ENCODE measurements around the gene LRMDA.

Gene LRMDA

GRCh38 chr10:76354921-76355320 lies 923.5 kb downstream of the LRMDA start:
- no peak overlapping the region for H2BK15ac ChIP-seq (ENCODE audit: low read depth, poor library complexity, severe bottlenecking)
- H3K9me3 ChIP-seq (ENCODE audit: control insufficient read depth, low read length), result no peaks in the 10 kb centered on the region
- H3K79me1 ChIP-seq (replicated peaks; ENCODE audit: low read length, poor library complexity, severe bottlenecking), result no peaks in the 10 kb centered on the region
- no peak overlapping the region for H2BK12ac ChIP-seq (ENCODE audit: low read length in 2 of 2)
- H3K9ac ChIP-seq (ENCODE audit: low read length), result no peak overlapping the region
- H3K4me1 ChIP-seq (ENCODE audit: control insufficient read depth, insufficient read depth, low read depth, low read length), result peaks cover 2% of the 10 kb centered on the region
- H2AK5ac ChIP-seq (ENCODE audit: low read length, severe bottlenecking), result no peak overlapping the region
- H3K27ac ChIP-seq (ENCODE audit: low read length, poor library complexity, severe bottlenecking), result no peak overlapping the region
- H2AFZ ChIP-seq (ENCODE audit: low read depth, low read length), result no peak overlapping the region
- no peak overlapping the region for H4K8ac ChIP-seq (ENCODE audit: low read length)
- no peak overlapping the region for H3K14ac ChIP-seq (ENCODE audit: low read length in 2 of 2)
- H4K91ac ChIP-seq (ENCODE audit: low read length), result no peak overlapping the region
- no peak overlapping the region for H3K4me2 ChIP-seq (ENCODE audit: low read length, poor library complexity, severe bottlenecking)
- H3K18ac ChIP-seq (ENCODE audit: low read depth in 1 of 2, low read length in 2 of 2), result no peak overlapping the region
- H3K4me3 ChIP-seq (ENCODE audit: insufficient read depth in 1 of 2, low read depth in 1 of 2, low read length in 2 of 2), result no peak overlapping the region
- no peaks in the 10 kb centered on the region for H3K27me3 ChIP-seq (ENCODE audit: control insufficient read depth in 1 of 2, insufficient read depth in 1 of 2, low read length in 2 of 2)
- 69% methylated on average over 3 of the region's 4 CpGs for WGBS
- H3K36me3 ChIP-seq (ENCODE audit: control insufficient read depth in 1 of 2, insufficient read depth in 2 of 2, low read depth in 1 of 2, low read length in 2 of 2), result no peaks in the 10 kb centered on the region
- no peak overlapping the region for H2BK5ac ChIP-seq (ENCODE audit: low read depth, low read length, poor library complexity, severe bottlenecking)
- H3K23ac ChIP-seq (ENCODE audit: low read length in 2 of 2), result no peak overlapping the region
- no peak overlapping the region for H2BK120ac ChIP-seq (ENCODE audit: low read depth, low read length)
- DNase-seq, result no peak
- no peak overlapping the region for H3K4ac ChIP-seq (ENCODE audit: low read depth in 1 of 2, low read length in 2 of 2)

- Histone ChIP-seq H3K79me1 (replicated peaks; ENCODE audit: low read length, poor library complexity, severe bottlenecking) (no peaks in the 10 kb centered on the region), H3K4me3 (ENCODE audit: insufficient read depth in 1 of 2, low read depth in 1 of 2, low read length in 2 of 2) (no peak overlapping the region), H2AK5ac (ENCODE audit: low read length, severe bottlenecking) (no peak overlapping the region), H2BK12ac (ENCODE audit: low read length in 2 of 2) (no peak overlapping the region), H4K8ac (ENCODE audit: low read length) (no peak overlapping the region), H4K91ac (ENCODE audit: low read length) (no peak overlapping the region), H3K27me3 (ENCODE audit: control insufficient read depth in 1 of 2, insufficient read depth in 1 of 2, low read length in 2 of 2) (no peaks in the 10 kb centered on the region), H3K18ac (ENCODE audit: low read depth in 1 of 2, low read length in 2 of 2) (no peak overlapping the region), H2BK120ac (ENCODE audit: low read depth, low read length) (no peak overlapping the region), H2AFZ (ENCODE audit: low read depth, low read length) (no peak overlapping the region), H3K27ac (ENCODE audit: low read length, poor library complexity, severe bottlenecking) (no peak overlapping the region), H2BK5ac (ENCODE audit: low read depth, low read length, poor library complexity, severe bottlenecking) (no peak overlapping the region), H3K36me3 (ENCODE audit: control insufficient read depth in 1 of 2, insufficient read depth in 2 of 2, low read depth in 1 of 2, low read length in 2 of 2) (no peaks in the 10 kb centered on the region), H3K9ac (ENCODE audit: low read length) (no peak overlapping the region), H2BK15ac (ENCODE audit: low read depth, poor library complexity, severe bottlenecking) (no peak overlapping the region), H3K4me2 (ENCODE audit: low read length, poor library complexity, severe bottlenecking) (no peak overlapping the region), H3K23ac (ENCODE audit: low read length in 2 of 2) (no peak overlapping the region), H3K4me1 (ENCODE audit: control insufficient read depth, insufficient read depth, low read depth, low read length) (peaks cover 2% of the 10 kb centered on the region), H3K4ac (ENCODE audit: low read depth in 1 of 2, low read length in 2 of 2) (no peak overlapping the region), H3K14ac (ENCODE audit: low read length in 2 of 2) (no peak overlapping the region), H3K9me3 (ENCODE audit: control insufficient read depth, low read length) (no peaks in the 10 kb centered on the region)
- DNase-seq, result peak; percentile 25
- 50% methylated on average over 2 of the region's 4 CpGs for WGBS
Measured at GRCh38 chr10:76356557-76356956, 925.1 kb downstream of the LRMDA start.

GRCh38 chr10:76357726-76358415 lies 926.4 kb downstream of the LRMDA start:
- no peak overlapping the region for H3K14ac ChIP-seq (ENCODE audit: low read length in 2 of 2)
- H3K27ac ChIP-seq (ENCODE audit: low read length, poor library complexity, severe bottlenecking), result no peak overlapping the region
- H2AFZ ChIP-seq (ENCODE audit: low read depth, low read length), result no peak overlapping the region
- DNase-seq, result no peak
- H3K18ac ChIP-seq (ENCODE audit: low read depth in 1 of 2, low read length in 2 of 2), result peak overlapping the region in 1 of 2 experiments; percentile 71
- H3K4me2 ChIP-seq (ENCODE audit: low read length, poor library complexity, severe bottlenecking), result no peak overlapping the region
- H3K36me3 ChIP-seq (ENCODE audit: control insufficient read depth in 1 of 2, insufficient read depth in 2 of 2, low read depth in 1 of 2, low read length in 2 of 2), result no peaks in the 10 kb centered on the region
- peak overlapping the region; percentile 1 to 24 for H3K4ac ChIP-seq (ENCODE audit: low read depth in 1 of 2, low read length in 2 of 2)
- H2AK5ac ChIP-seq (ENCODE audit: low read length, severe bottlenecking), result peak overlapping the region; percentile 24
- peak overlapping the region in 1 of 2 experiments; percentile 94 for H2BK12ac ChIP-seq (ENCODE audit: low read length in 2 of 2)
- H3K27me3 ChIP-seq (ENCODE audit: control insufficient read depth in 1 of 2, insufficient read depth in 1 of 2, low read length in 2 of 2), result no peaks in the 10 kb centered on the region
- no peaks in the 10 kb centered on the region for H3K9me3 ChIP-seq (ENCODE audit: control insufficient read depth, low read length)
- H3K9ac ChIP-seq (ENCODE audit: low read length), result no peak overlapping the region
- H4K91ac ChIP-seq (ENCODE audit: low read length), result peak overlapping the region; percentile 45
- peak overlapping the region; percentile 65 for H2BK15ac ChIP-seq (ENCODE audit: low read depth, poor library complexity, severe bottlenecking)
- H2BK5ac ChIP-seq (ENCODE audit: low read depth, low read length, poor library complexity, severe bottlenecking), result no peak overlapping the region
- H3K4me1 ChIP-seq (ENCODE audit: control insufficient read depth, insufficient read depth, low read depth, low read length), result no peaks in the 10 kb centered on the region
- H3K79me1 ChIP-seq (replicated peaks; ENCODE audit: low read length, poor library complexity, severe bottlenecking), result no peaks in the 10 kb centered on the region
- no peak overlapping the region for H3K4me3 ChIP-seq (ENCODE audit: insufficient read depth in 1 of 2, low read depth in 1 of 2, low read length in 2 of 2)
- no peak overlapping the region for H4K8ac ChIP-seq (ENCODE audit: low read length)
- H2BK120ac ChIP-seq (ENCODE audit: low read depth, low read length), result peak overlapping the region; percentile 57
- WGBS, result 98% methylated on average over 6 of the region's 8 CpGs
- no peak overlapping the region for H3K23ac ChIP-seq (ENCODE audit: low read length in 2 of 2)

- Histone ChIP-seq H3K4me1 (ENCODE audit: control insufficient read depth, insufficient read depth, low read depth, low read length) (no peaks in the 10 kb centered on the region), H3K14ac (ENCODE audit: low read length in 2 of 2) (no peak overlapping the region), H4K8ac (ENCODE audit: low read length) (no peak overlapping the region), H3K27ac (ENCODE audit: low read length, poor library complexity, severe bottlenecking) (no peak overlapping the region), H3K9ac (ENCODE audit: low read length) (no peak overlapping the region), H2BK12ac (ENCODE audit: low read length in 2 of 2) (peak overlapping the region in 1 of 2 experiments; percentile 98), H3K4me2 (ENCODE audit: low read length, poor library complexity, severe bottlenecking) (no peak overlapping the region), H3K9me3 (ENCODE audit: control insufficient read depth, low read length) (no peaks in the 10 kb centered on the region), H3K23ac (ENCODE audit: low read length in 2 of 2) (no peak overlapping the region), H2AFZ (ENCODE audit: low read depth, low read length) (no peak overlapping the region), H3K79me1 (replicated peaks; ENCODE audit: low read length, poor library complexity, severe bottlenecking) (no peaks in the 10 kb centered on the region), H3K27me3 (ENCODE audit: control insufficient read depth in 1 of 2, insufficient read depth in 1 of 2, low read length in 2 of 2) (no peaks in the 10 kb centered on the region), H3K4ac (ENCODE audit: low read depth in 1 of 2, low read length in 2 of 2) (peak overlapping the region in 1 of 2 experiments; percentile 32), H2BK5ac (ENCODE audit: low read depth, low read length, poor library complexity, severe bottlenecking) (no peak overlapping the region), H2BK120ac (ENCODE audit: low read depth, low read length) (no peak overlapping the region), H2BK15ac (ENCODE audit: low read depth, poor library complexity, severe bottlenecking) (no peak overlapping the region), H4K91ac (ENCODE audit: low read length) (no peak overlapping the region), H3K4me3 (ENCODE audit: insufficient read depth in 1 of 2, low read depth in 1 of 2, low read length in 2 of 2) (no peak overlapping the region), H2AK5ac (ENCODE audit: low read length, severe bottlenecking) (no peak overlapping the region), H3K18ac (ENCODE audit: low read depth in 1 of 2, low read length in 2 of 2) (peak overlapping the region in 1 of 2 experiments; percentile 28), H3K36me3 (ENCODE audit: control insufficient read depth in 1 of 2, insufficient read depth in 2 of 2, low read depth in 1 of 2, low read length in 2 of 2) (no peaks in the 10 kb centered on the region)
- 92% methylated on average over 5 of the region's 5 CpGs for WGBS
- DNase-seq, result peak; percentile 42
Measured at GRCh38 chr10:76358743-76359395, 927.4 kb downstream of the LRMDA start.

Data from mesenchymal stem cell (in vitro differentiated cells and primary cell).